Activated CD4-positive, alpha-beta T cell treated with anti-CD3 and anti-CD28 coated beads, Interleukin-2, amount 50 U/mL, for 16 hours (primary cell): ENCODE results near the gene USP11.

Experiments
- DNase-seq: peaks from one replicate; pipeline ENCODE4 v3.0.0-alpha.2; 2020

The USP11 gene

DNA sequence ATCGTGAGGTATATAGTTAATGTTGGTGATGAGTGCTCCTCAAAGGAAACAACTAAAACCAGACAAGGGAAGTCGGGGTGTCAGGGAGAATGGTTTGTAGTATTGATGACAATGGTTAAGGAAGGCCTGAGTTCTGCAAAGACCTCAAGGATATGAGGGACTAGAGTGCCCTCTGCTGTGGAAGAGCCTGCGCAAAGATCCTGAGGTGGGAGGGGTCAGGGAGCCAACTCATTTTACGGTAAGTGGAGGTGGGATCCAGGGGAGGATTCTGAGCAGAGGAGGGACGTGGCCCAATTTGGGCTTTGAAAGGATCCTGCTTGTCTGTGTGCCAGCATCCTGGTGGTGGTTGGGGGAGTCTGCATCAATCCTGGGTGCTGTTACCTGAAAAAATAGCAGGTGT lies 27.8 kb upstream of the USP11 start:
- no peak for DNase-seq

DNA sequence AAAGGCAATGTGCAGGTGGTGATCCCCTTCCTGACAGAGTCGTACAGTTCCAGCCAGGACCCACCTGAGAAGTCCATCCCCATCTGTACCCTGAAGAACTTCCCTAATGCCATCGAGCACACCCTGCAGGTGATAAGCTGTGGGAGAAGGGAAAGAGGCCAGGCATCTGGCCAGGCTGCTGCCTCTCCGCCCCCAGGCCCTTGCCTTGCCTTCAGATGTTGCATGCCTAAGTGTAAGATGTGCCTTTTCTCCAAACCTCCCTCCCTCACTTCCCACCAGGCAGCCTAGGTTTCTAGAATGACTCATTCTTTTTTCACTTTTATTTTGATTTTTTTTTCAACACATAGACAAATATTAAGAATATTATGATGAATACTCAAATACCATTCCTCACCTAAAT lies 26.5 kb upstream of the USP11 start:
- DNase-seq, result no peak

DNA sequence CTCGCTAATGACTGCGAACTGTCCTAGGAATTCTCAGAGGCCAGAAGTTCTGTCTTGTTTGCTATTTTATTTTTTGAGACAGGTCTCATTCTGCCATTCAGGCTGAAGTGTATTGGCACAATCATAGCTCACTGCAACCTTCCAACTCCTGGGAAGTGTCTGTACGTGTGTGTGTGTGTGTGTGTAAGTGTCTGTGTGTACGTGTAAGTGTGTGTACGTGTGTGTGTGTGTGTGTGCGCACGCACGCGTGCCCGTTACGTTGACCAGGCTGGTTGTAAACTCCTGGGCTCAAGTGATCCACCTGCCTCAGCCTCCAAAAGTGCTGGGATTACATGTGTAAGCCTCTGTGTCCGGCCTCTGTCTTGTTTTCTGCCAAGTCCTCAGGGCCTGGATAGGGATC lies 24.7 kb upstream of the USP11 start:
- no peak for DNase-seq

DNA sequence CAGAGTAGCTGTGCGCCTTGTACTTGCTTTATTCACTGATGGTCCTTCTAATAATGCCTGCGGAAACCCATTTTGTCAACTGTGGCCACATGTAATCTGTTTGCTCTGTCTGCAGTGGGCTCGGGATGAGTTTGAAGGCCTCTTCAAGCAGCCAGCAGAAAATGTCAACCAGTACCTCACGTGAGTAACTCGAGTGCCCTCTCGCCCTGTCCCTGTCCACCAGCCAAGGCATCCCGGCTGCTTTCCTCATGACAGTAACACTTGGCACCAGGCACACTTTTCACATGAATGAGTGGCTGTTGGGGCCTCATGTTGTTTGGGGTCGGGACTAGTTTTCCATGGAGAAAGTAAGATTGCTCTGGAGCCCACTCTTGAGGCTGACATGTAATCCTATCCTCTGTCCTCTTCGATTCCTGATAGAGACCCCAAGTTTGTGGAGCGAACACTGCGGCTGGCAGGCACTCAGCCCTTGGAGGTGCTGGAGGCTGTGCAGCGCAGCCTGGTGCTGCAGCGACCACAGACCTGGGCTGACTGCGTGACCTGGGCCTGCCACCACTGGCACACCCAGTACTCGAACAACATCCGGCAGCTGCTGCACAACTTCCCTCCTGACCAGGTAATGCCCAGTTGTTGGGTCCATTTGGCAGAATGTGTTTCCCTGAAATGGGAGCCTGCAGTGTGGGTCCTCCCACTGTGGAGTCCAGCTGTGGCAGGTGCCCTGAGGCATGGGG lies 23.1 kb upstream of the USP11 start:
- DNase-seq, result no peak

DNA sequence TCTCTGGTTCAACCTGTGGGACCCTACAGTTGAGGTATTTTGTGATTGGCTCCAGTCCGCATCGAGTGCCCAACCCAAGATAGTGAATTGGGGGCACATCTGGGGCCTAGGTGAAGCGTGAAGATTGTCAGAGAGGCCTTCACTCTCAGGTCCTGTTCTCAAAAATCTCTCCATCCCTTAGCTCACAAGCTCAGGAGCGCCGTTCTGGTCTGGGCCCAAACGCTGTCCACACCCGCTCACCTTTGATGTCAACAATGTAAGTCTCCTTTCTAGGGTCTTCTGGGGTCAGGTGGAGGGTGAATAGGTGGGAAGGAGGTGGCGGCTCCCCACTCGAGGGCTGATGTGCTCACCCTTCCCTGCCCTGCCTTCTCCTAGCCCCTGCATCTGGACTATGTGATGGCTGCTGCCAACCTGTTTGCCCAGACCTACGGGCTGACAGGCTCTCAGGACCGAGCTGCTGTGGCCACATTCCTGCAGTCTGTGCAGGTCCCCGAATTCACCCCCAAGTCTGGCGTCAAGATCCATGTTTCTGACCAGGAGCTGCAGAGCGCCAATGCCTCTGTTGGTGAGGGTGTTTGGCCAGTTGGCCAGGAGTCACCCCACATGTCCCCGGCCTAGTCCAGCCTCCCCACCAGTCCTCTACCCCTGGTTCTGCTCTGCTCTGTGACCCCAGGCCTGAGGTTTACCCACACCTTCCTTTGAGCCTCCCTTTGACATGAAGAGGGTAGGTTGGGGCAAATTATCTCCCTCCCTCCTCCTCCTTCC lies 22.0 kb upstream of the USP11 start:
- no peak for DNase-seq

DNA sequence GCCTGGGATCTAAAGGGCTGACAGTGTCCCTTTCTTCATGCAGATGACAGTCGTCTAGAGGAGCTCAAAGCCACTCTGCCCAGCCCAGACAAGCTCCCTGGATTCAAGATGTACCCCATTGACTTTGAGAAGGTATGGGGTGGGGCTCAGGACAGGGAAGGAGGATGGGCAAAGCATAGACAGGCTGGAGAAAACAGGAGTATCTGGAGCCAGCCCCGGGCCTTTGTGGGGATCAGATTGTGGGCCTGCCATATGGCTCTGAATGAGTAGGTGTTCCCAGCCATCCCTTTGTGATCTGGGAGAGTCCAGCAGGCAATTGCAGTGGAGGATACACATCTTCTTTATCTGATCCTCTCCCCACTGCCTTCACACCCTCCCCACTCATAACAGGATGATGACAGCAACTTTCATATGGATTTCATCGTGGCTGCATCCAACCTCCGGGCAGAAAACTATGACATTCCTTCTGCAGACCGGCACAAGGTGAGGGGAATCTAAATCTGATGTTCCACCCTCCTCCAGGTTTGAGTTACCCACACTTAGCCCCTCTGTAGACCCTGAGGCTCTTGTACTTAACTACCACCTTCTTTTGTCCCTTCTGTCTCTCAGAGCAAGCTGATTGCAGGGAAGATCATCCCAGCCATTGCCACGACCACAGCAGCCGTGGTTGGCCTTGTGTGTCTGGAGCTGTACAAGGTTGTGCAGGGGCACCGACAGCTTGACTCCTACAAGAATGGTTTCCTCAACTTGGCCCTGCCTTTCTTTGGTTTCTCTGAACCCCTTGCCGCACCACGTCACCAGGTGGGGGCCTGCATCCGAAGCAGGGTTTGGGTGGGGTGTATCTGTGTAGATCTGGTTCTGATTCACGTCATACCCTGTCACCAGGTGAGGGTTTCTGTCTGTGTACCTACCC lies 20.2 kb upstream of the USP11 start:
- DNase-seq, result no peak

DNA sequence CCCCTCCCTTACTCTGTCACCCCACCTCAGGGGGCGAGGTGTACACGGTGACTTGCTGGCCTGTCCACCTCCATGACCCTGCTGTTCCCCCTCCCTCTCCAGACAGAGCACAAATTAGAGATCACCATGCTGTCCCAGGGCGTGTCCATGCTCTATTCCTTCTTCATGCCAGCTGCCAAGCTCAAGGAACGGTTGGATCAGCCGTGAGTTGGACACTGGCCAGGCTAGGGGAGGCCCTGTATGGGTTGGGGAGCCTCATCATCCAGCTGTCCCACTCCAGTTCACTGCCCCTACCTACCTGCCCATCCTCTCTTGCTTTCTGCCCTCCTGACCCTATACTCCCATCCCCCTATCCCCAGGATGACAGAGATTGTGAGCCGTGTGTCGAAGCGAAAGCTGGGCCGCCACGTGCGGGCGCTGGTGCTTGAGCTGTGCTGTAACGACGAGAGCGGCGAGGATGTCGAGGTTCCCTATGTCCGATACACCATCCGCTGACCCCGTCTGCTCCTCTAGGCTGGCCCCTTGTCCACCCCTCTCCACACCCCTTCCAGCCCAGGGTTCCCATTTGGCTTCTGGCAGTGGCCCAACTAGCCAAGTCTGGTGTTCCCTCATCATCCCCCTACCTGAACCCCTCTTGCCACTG lies 18.3 kb upstream of the USP11 start:
- DNase-seq, result no peak

DNA sequence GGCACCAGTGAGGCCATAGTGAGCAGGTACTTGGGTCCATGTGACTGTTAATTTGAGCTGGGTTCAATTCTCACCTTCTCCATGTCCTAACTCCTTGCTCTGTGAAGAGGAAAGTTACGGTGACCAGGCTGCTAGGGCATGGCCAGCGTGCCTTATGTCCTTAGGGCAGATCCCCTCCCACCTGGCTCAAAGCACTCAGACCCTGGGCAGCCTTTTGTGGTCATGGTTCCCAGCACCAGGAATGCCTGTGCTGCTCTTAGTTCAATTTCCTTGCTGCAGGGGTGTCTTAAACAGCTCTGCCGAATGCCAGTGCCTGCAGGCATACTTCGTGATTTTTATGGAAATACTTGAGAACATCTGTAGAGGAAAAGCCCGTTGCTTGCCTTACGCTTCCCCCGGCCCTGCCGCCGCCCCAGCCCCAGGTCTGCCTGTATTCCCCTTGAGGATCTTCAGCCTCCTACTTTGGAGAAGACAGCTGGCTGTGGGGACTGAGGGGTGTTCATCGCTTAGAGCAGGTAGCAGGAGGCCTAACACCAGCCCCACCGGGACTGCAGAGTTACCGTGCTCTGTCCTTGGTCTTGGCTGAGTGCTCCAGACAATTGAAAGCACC lies 17.4 kb upstream of the USP11 start:
- no peak for DNase-seq

DNA sequence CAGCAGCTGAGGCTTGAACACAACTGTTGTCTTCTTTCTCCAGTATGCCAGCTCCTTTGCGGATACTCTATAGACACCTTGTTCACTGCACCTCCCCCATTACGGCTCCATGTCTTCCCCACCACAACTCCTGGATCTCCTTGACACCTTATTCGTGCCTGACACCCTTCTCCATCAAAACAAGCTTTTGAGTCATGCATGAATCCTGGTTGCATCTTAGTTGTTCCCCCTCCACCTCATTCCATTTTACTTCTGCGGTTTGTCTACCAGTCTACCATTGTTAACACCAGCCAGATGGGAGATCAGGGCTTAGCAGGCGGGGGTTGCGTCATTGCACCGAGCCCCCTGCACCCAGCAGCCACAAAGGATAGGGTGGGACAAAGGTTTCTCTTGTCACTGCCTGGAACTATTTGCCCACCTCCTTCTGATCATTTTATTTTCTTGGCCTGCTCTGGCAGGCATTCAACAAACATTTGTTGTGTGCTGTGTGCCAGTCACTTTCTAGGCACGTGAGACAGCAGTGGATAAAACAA lies 16.4 kb upstream of the USP11 start:
- DNase-seq, result no peak

DNA sequence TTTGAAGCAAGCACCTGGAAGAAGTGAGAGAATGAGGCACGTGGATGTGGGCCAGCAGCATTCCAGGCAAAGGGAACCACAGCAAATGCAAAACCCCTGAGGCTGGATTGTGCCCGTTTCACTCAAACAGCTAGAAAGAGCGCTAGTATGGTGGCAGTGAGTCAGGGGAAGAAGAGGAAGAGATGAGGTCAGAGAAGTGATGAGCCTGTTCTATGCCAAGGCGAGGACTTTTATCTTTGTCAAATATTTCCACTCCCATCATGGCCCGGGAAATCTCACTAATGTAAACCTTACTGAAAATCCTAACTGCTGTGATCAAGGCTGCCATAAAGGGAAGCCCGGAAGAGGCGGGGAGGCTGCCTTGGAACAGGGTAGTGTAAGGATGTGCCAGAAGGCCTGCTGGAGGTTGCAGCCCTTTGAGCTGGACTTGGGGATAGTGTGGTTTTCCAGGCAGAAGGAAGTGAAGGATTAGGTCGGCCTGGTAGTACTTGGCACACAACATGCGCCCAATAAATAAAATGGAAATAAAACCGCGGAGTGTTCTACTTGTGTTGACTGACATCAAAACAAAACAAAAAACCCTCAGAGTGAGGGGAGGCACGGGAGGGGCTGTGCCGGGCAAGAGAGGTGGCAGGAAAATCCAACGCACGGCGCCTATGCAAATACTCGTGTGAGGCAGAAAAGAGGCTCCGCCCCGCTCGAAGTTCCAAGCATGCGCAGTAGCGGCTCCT lies 15.5 kb upstream of the USP11 start:
- peak; percentile 21 for DNase-seq

DNA sequence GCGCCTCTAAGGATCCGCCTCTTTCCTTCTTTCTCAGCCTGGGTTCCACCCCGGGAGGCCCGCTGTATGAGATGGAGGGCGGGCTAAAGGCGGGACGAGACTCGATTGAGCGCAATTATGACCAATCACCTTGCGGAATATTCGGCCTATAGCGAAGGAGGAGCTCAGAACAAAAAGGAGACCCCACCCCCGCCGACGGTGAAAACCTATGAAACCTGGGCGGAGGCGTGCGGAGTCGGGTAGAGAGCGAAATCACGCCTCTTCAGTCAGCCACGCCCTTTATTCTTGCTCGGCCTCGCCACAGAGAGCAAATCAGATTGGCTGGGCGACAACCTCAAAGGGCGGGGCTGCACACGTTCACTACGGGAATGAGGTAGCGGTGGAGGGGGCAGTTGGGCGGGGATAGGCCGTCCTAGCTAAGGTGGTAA lies 14.9 kb upstream of the USP11 start:
- DNase-seq, result peak; percentile 99

DNA sequence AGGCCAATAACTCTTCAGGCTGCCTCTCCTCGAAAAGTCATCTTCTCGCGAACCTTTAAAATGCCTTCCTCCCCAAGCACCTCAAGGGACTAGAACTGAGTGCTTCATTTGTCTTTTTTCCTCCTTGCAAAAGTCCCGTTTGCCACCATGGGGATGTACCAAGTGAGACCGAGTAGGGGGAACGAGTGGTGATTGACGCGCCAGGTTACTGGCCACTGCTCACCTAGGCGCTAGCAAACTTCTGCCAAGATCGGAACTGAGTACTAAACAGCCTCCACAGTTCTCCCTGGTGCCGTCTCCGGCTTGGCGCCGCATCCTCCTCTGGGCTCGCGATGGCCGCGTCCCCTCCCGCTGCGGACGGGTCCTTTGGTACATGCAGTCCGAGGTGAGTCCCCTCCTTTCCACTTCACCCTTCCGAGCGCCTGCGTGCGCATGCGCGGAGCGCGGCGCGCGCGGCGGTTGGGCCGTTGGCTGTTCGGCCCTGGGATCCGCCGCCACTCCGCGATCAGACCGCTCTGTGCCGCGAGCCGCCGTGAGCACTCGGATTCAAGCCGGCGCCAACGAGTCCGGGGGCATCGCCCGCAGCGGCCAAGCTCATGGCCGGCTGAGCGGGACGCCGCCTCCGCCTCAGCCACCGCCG lies 14.4 kb upstream of the USP11 start, which contains the start of gene CDK16:
Gene CDK16 (plus strand): TSS at position 402 of the 640 bp plus-strand sequence. CDS start 4,877 bp downstream, outside the sequence.
- DNase-seq, result peak; percentile 87

DNA sequence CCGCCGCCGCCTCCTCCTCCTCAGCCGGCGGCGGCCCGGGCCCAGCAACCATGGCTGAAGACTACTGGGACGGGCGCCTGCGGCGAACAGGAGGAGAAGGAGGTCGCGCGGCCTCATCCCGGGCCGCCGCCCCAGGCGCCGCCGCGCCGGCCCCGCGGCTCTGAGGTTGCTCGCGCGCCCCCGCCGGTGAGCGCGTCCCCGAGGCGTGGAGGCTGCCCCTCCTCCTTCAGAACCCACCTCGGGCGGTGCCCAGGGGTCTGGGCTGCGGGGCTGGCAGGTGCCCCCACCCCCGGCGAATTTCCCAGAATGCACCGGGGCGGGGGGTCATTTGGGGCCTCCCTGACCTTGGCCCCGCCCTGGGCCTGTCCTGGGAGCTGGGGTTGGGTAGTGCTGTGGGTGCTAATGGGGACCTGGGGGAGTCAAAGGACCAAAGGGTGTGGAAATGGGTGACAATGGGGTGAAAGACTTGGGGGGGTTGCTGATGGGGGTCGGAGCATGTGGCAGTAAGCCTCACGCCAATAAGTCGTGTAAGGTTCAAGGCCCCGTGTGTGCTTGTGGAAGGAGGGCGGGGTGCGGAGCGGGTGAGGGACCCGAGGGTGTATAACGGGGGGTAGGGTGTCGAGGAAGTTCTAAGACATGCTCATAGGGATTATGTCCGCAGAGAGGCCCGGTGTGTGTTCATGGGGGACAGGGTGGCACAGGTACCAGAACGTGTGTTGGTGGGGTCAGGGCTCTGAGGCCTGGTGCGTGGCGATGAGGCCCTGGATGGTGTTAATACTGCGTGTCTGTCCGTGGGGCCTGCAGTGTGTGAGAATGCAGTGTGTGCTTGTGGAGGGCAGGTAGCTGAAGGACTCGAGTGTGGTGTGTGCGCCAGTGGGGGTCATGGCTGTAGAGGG lies 13.6 kb upstream of the USP11 start:
- peak; percentile 53 for DNase-seq

DNA sequence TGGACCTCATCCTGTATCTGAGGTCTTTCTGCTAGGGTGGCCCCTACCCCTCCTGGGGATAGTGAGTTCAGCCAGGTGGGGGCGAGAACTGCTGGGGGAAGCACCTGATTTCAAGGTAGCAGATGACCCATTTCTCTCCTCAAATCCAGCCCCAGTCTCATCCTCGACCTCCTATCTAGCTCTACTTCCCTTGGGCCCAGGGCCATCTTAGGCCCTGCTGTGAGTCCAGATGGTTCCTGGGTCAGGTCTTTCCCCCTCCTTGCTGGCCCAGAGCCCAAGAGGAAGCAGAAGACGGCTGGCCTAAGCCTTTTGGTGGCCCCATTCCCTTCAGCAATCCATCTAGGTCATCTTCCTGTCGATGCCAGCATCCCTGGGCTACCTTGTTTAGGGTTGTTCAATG lies 11.1 kb upstream of the USP11 start:
- no peak for DNase-seq

DNA sequence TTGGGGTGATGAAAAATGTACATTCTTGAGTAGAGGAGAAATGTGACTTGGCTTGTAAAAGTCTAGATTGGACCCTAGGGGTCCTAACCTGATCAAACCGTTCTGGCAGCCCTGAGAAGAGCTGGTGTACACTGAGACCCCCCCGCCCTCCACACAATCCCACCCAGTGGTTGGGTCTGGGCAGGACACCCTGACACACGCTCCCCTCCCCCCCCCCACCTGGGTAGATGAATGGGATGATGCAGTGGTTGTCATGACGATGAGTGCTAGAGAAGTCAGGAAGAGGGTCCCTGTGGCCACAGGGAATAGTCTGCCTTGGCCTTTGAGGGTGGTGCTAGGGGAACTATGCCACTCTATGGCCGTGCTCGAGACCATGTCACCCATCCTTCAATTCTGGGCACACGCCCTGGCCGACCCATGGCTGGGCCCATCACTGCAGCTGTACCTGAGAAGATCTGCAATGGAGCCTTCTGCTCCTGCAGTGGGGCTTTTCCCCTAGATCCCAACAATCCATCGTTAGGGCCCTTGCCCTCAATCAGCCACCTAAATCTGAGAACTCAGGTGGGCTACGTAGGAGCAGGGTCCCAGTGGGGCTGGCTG lies 10.0 kb upstream of the USP11 start:
- DNase-seq, result no peak

DNA sequence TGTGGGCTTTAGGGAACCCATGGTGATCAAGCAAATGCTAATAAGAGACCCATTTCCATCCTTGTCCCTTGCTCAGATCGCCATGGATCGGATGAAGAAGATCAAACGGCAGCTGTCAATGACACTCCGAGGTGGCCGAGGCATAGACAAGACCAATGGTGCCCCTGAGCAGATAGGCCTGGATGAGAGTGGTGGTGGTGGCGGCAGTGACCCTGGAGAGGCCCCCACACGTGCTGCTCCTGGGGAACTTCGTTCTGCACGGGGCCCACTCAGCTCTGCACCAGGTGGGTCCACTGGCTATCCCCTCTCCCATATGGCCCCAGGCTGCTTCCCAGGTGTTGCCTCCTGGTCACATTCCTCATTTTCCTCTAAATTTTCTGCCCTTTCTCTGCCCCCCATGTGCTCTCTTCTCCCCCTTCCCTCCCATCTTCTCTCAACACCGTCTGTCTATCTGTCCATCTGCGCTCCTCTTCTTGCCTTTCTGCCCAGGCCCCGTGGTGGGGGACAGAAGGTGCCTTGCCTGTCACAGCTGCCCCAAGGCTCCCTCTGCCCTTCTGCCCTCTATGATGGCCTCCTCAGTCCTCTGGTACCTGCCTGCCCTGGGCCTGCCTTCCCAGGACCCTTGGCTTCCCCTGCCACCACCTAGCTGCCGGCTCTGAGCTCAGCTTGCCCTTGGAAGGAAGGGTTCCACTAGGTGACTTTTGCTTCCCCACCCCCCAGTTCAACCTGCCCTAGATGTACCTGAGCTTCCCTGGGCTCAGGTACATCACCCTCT lies 9.1 kb upstream of the USP11 start:
- no peak for DNase-seq

DNA sequence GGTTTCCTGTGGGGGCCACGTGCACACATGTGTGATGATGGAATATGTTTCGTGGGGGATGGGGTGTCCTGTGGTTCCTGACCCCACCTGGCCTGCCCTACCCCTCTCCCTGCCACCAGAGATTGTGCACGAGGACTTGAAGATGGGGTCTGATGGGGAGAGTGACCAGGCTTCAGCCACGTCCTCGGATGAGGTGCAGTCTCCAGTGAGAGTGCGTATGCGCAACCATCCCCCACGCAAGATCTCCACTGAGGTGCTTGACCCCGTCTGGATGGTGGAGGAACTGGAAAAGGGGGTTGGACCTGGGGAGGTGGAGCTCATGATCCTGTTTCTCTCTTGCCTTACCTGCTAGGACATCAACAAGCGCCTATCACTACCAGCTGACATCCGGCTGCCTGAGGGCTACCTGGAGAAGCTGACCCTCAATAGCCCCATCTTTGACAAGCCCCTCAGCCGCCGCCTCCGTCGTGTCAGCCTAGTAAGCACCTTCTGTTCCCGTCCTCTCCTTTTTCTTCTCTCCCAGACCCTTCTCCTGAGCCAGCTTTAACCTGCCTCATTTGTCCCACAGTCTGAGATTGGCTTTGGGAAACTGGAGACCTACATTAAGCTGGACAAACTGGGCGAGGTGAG lies 8.4 kb upstream of the USP11 start:
- DNase-seq, result no peak

DNA sequence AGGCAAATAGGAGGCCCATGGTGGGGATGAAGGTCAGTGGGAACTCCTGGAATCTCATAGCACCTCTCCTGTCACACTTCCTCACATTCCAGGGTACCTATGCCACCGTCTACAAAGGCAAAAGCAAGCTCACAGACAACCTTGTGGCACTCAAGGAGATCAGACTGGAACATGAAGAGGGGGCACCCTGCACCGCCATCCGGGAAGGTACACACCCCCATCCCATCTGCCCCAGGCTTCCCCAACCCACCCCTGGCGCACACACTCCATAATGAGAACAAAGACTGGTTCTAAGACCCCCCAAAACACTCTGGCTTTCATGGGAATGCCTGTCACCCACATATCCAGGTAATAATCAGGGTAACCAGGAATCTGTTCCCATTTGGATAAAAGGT lies 7.9 kb upstream of the USP11 start:
- no peak for DNase-seq
